HepG2 (cell line): ENCODE data around the gene SEC11A. TPM values are rescaled to one million over a fixed set of nuclear protein-coding genes. Genes with fewer than 3 reads are reported as not detected.

Source experiments
- ATAC-seq: fragments of 200-7000 bp; cut with Tn5 transposase; 3 replicates; pipeline ENCODE4 v1.9.1; 2020; ENCODE audit warnings: mild to moderate bottlenecking, moderate library complexity
- BruUV-seq: library from RNA; stranded (reverse); fragments of 400-500 nt; replicated peaks from 2 replicates; lab custom pipeline; 2021; lab: Mats Ljungman, UMichigan
- CTCF ChIA-PET: fragments of 300-600 bp; formaldehyde crosslinking; extraction: SDS; loops from one replicate; lab custom pipeline; 2021; ENCODE audit warnings: low total read pairs, inconsistent platforms, low intra/inter-chr PET ratio; lab: Yijun Ruan, JAX
- POLR2A ChIA-PET: fragments of 350-600 bp; sonication (Branson Sonifier 250); formaldehyde crosslinking; loops from one replicate; lab custom pipeline; 2020; ENCODE audit warnings: antibody characterized with exemption, inconsistent platforms; lab: Yijun Ruan, JAX
- DNase-seq: peaks from one replicate; pipeline ENCODE4 v3.0.0-alpha.2; 2015; ENCODE audit warnings: low spot score
- FAIRE-seq: peaks from 3 replicates; lab custom pipeline; 2011; peaks lifted over from hg19 to GRCh38; lab: Jason Lieb, UNC
- H2AFZ ChIP-seq: one replicate; pipeline ENCODE4 v1.6.1; 2011; ENCODE audit warnings: low read length, inconsistent platforms
- H3K27ac ChIP-seq: fragments of 300-600 bp; 3 replicates; pipeline ENCODE4 v1.8.0; 2011; ENCODE audit warnings: mixed run types, mild to moderate bottlenecking, mixed read lengths, low read length, inconsistent platforms; ENCODE audit not compliant: insufficient read depth; ENCODE audit errors: extremely low read length
- H3K27me3 ChIP-seq, 2 experiments: fragments of 200-600 bp in 1 of 2; 2 replicates in 1 of 2; 3 replicates in 1 of 2; pipeline versions ENCODE4 v1.6.0 to v1.8.0; 2011; ENCODE audit warnings: low read length in 2 of 2, mild to moderate bottlenecking in 2 of 2, moderate library complexity in 2 of 2, inconsistent platforms in 1 of 2; ENCODE audit not compliant: insufficient read depth in 2 of 2, control insufficient read depth in 1 of 2
- H3K36me3 ChIP-seq, 2 experiments: fragments of 200-600 bp in 1 of 2; replicated peaks in 1 of 2; 2 replicates in 1 of 2; 3 replicates in 1 of 2; pipeline versions ENCODE4 v1.5.1 to v1.8.0; 2011; ENCODE audit warnings: low read length in 2 of 2, inconsistent platforms in 1 of 2; ENCODE audit not compliant: insufficient read depth in 2 of 2, control insufficient read depth in 1 of 2
- H3K4me1 ChIP-seq: 2 replicates; pipeline ENCODE4 v1.5.1; 2012; ENCODE audit warnings: low read length, inconsistent platforms; ENCODE audit not compliant: insufficient read depth
- H3K4me2 ChIP-seq: 2 replicates; pipeline ENCODE4 v1.6.0; 2011; ENCODE audit warnings: low read depth, low read length, inconsistent platforms
- H3K4me3 ChIP-seq, 3 experiments: fragments of 200-600 bp in 1 of 3; sonication (generic), shearing (Covaris generic) in 1 of 3; replicated peaks in 1 of 3; 2 replicates each; pipeline ENCODE4 v1.5.1; 2011 to 2016; ENCODE audit warnings: low read length in 3 of 3, inconsistent platforms in 2 of 3, low read depth in 2 of 3, mild to moderate bottlenecking in 2 of 3, control low read depth in 1 of 3, mixed read lengths in 1 of 3; ENCODE audit not compliant: insufficient read depth in 1 of 3
- H3K79me2 ChIP-seq: one replicate; pipeline ENCODE4 v1.6.1; 2011; ENCODE audit warnings: low read length, inconsistent platforms; ENCODE audit not compliant: insufficient read depth
- H3K9ac ChIP-seq: 2 replicates; pipeline ENCODE4 v1.6.0; 2011; ENCODE audit warnings: mild to moderate bottlenecking, low read depth, low read length, inconsistent platforms; ENCODE audit not compliant: insufficient read depth
- H3K9me3 ChIP-seq: 2 replicates; pipeline ENCODE4 v1.5.1; 2012; ENCODE audit warnings: mild to moderate bottlenecking, low read length
- H4K20me1 ChIP-seq: 2 replicates; pipeline ENCODE4 v1.6.0; 2011; ENCODE audit warnings: inconsistent platforms, mild to moderate bottlenecking, low read length, moderate library complexity; ENCODE audit not compliant: insufficient read depth
- BCL6 ChIP-seq: IDR thresholded peaks from 2 replicates; pipeline ENCODE4 v1.6.1; 2016; ENCODE audit warnings: missing genetic modification reagents, missing compliant biosample characterization
- DNMT1 ChIP-seq: sonication (generic); formaldehyde crosslinking; IDR thresholded peaks from 2 replicates; pipeline ENCODE4 v1.5.1; 2020; ENCODE audit warnings: mild to moderate bottlenecking, missing genetic modification reagents
- HMG20A ChIP-seq: IDR thresholded peaks from 2 replicates; pipeline ENCODE4 v1.6.1; 2016; ENCODE audit warnings: borderline replicate concordance
- MIER2 ChIP-seq: IDR thresholded peaks from 2 replicates; pipeline ENCODE4 v1.6.1; 2016; ENCODE audit warnings: missing biosample characterization, missing genetic modification reagents
- NFATC3 ChIP-seq: sonication (generic); formaldehyde crosslinking; IDR thresholded peaks from 2 replicates; pipeline ENCODE4 v1.5.1; 2020; ENCODE audit warnings: mild to moderate bottlenecking, missing genetic modification reagents
- TBL1XR1 ChIP-seq: fragments of 150-350 bp; IDR thresholded peaks from 2 replicates; pipeline ENCODE4 v1.6.1; 2014; ENCODE audit warnings: borderline replicate concordance, low read length; ENCODE audit not compliant: partially characterized antibody
- TRIM24 ChIP-seq: sonication (generic); formaldehyde crosslinking; IDR thresholded peaks from 2 replicates; pipeline ENCODE4 v1.8.0; 2022; ENCODE audit warnings: mild to moderate bottlenecking, missing genetic modification reagents
- ZBTB38 ChIP-seq: sonication (generic); formaldehyde crosslinking; IDR thresholded peaks from 2 replicates; pipeline ENCODE4 v1.5.1; 2020; ENCODE audit warnings: mild to moderate bottlenecking, missing genetic modification reagents
- ZNF160 ChIP-seq: sonication (generic); formaldehyde crosslinking; IDR thresholded peaks from 2 replicates; pipeline ENCODE4 v1.8.0; 2022; ENCODE audit warnings: mild to moderate bottlenecking, inconsistent platforms, missing genetic modification reagents
- ZNF292 ChIP-seq: sonication (generic); formaldehyde crosslinking; IDR thresholded peaks from 2 replicates; pipeline ENCODE4 v1.8.1; 2022; ENCODE audit warnings: mild to moderate bottlenecking, low read depth, missing genetic modification reagents, borderline replicate concordance
- ZNF747 ChIP-seq: sonication (generic); formaldehyde crosslinking; IDR thresholded peaks from 2 replicates; pipeline ENCODE4 v1.8.1; 2023; ENCODE audit warnings: missing genetic modification reagents, mild to moderate bottlenecking, borderline replicate concordance
- ZSCAN30 ChIP-seq: sonication (generic); formaldehyde crosslinking; IDR thresholded peaks from 2 replicates; pipeline ENCODE4 v1.5.0; 2020; ENCODE audit warnings: mild to moderate bottlenecking, missing genetic modification reagents
- WGBS: methylation state at CpG from one replicate; pipeline ENCODE4 v1.1.6; 2017; ENCODE audit warnings: low lambda C conversion rate; 5-methylcytosine and 5-hydroxymethylcytosine counted together
- in situ Hi-C: cut with HindIII; loops from 2 replicates; pipeline ENCODE4 v1.10.0; 2017; ENCODE audit warnings: low pct_unique_long_range_greater_than_20kb; ENCODE audit not compliant: extremely low pct_ligation_motif_present
- intact Hi-C: fragments of 100-400 bp; cut with micrococcal nuclease; formaldehyde crosslinking; loops from one replicate; pipeline ENCODE4 v1.10.0; 2022; ENCODE audit not compliant: unreplicated experiment
- polyA plus RNA-seq, 8 experiments: library from polyadenylated mRNA; depleted of rRNA in 3 of 8; stranded (reverse) in 7 of 8; unstranded in 1 of 8; fragments of >200 nt; fragmentation: Illumina TruSeq in 4 of 8; extraction: Trizol in 4 of 8; gene quantifications; 2 replicates each; pipeline versions ENCODE4 v1.2.1 to v1.2.3, GENCODE V29; 2011 to 2016; ENCODE audit warnings: low read depth in 4 of 8, missing spikeins in 1 of 8, mixed read lengths in 1 of 8; ENCODE audit not compliant: insufficient read depth in 1 of 8
- total RNA-seq, 5 experiments: library from RNA; depleted of rRNA; stranded (reverse); fragments of >200 nt; fragmentation: Illumina TruSeq; extraction: Trizol; gene quantifications; 2 replicates each; pipeline ENCODE4 v1.2.3, GENCODE V29; 2016; ENCODE audit warnings: low read depth in 1 of 5
- TF ChIP-seq, protein P1 (sequence below): sonication (generic); formaldehyde crosslinking; IDR thresholded peaks from 2 replicates; pipeline ENCODE4 v1.4.0; 2020; ENCODE audit warnings: mild to moderate bottlenecking, missing genetic modification reagents, borderline replicate concordance
- TF ChIP-seq, protein P2 (sequence below): sonication (generic); formaldehyde crosslinking; IDR thresholded peaks from 2 replicates; pipeline ENCODE4 v1.4.0; 2020; ENCODE audit warnings: missing genetic modification reagents
- TF ChIP-seq, protein P3 (sequence below): IDR thresholded peaks from 2 replicates; pipeline ENCODE4 v1.6.1; 2016; ENCODE audit warnings: missing compliant biosample characterization, missing genetic modification reagents, borderline replicate concordance

SEC11A gene
- total and polyA plus RNA-seq, 2 of the 13 experiments (the other 11 are each of a cell fraction or from before 2014, with no cell fraction given), result 141 to 230 TPM

DNA sequence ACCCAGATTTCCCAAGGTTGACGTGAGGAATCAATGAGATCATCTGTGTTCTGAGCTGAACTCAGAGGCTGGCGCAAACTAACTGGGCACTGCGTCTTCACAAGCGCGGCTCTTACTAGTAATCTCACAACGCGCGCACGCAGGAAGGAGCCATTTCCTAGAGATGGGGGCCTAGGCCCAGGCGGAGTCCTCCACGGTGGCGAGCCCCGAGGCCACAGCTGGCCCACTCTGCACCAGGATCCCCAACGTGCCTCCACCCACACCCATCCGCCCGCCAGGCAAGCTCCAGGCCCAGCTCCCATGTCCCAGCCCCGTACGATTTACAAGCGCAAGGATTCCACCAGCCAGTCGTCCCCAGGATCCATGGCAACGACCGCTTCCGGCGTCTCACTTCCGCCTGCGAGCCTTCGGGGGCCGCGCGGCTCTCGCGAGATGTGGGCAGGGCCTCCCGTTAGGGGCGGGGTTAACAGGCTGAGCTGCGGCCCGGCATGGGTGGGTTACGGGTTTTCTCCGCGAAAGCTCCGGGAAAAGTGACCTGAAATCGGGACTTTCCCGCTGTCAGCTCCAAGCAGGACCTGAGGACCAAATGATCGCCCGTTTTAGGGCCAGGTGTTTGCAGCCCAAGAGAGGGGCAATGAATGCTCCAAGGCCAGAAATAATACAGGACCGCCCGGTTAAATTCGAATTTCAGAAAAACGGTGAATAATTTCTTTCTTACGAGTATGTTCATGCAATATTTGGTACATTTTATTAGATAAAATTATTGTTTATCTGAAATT, 61.8 kb downstream of the SEC11A start, which contains the start of gene WDR73:
WDR73 (minus strand) TSS at position 374 of the 779 bp plus-strand sequence; CDS start at position 365, 9 bp downstream.
- DNase-seq (peak; percentile 89), ATAC-seq (peak; percentile 76), FAIRE-seq (peak; percentile 81)
- H3K4me3 ChIP-seq, result peak within 1 kb of the TSS; percentile 74 to 89 (median 85)
- H3K9ac ChIP-seq, result peak within 1 kb of the TSS; percentile 88
- H4K20me1 ChIP-seq, result no peaks in the 10 kb centered on the region
- BruUV-seq, result no TSS peak
- peak within 1 kb of the TSS; percentile 100 for H3K4me2 ChIP-seq
- H3K4me1 ChIP-seq, result peaks cover 63% of the 10 kb centered on the region
- no peaks in the 10 kb centered on the region; a peak in 1 of 5 replicates for H3K27me3 ChIP-seq
- H3K27ac ChIP-seq, result peak within 1 kb of the TSS; percentile 83
- peaks cover 15% of the 10 kb centered on the region for H3K79me2 ChIP-seq
- in situ Hi-C loops, result loop anchor here (10.0 kb wide), 1 partner anchor 271 kb away; no protein-coding TSS in a partner anchor
- peaks cover 2 to 8% of the 10 kb centered on the region in 2 experiments; a peak in 4 of 5 replicates for H3K36me3 ChIP-seq
- H2AFZ ChIP-seq, result peak within 1 kb of the TSS; percentile 18
- no peaks in the 10 kb centered on the region for H3K9me3 ChIP-seq
- POLR2A ChIA-PET, result interaction anchor here (1.0 to 6.7 kb wide), 14 partner anchors 11 to 95 kb away, joined by 3 to 47 read pairs (median 6); partner anchors contain the start of genes SEC11A, ZNF592 and ZSCAN2
- intact Hi-C loops, result loop anchor here (1.0 to 10.0 kb wide), 3 partner anchors 54 to 281 kb away; partner anchors contain the start of gene ALPK3
- CTCF ChIA-PET, result interaction anchor here (1.6 to 1.7 kb wide), 2 partner anchors 55 to 274 kb away, joined by 4 to 6 read pairs; no protein-coding TSS in a partner anchor
- 0% methylated on average over 21 of the region's 49 CpGs for WGBS
- TF ChIP-seq ZNF292 (CRISPR knock-in tag), result no peak
- TF ChIP-seq, protein P1, sequence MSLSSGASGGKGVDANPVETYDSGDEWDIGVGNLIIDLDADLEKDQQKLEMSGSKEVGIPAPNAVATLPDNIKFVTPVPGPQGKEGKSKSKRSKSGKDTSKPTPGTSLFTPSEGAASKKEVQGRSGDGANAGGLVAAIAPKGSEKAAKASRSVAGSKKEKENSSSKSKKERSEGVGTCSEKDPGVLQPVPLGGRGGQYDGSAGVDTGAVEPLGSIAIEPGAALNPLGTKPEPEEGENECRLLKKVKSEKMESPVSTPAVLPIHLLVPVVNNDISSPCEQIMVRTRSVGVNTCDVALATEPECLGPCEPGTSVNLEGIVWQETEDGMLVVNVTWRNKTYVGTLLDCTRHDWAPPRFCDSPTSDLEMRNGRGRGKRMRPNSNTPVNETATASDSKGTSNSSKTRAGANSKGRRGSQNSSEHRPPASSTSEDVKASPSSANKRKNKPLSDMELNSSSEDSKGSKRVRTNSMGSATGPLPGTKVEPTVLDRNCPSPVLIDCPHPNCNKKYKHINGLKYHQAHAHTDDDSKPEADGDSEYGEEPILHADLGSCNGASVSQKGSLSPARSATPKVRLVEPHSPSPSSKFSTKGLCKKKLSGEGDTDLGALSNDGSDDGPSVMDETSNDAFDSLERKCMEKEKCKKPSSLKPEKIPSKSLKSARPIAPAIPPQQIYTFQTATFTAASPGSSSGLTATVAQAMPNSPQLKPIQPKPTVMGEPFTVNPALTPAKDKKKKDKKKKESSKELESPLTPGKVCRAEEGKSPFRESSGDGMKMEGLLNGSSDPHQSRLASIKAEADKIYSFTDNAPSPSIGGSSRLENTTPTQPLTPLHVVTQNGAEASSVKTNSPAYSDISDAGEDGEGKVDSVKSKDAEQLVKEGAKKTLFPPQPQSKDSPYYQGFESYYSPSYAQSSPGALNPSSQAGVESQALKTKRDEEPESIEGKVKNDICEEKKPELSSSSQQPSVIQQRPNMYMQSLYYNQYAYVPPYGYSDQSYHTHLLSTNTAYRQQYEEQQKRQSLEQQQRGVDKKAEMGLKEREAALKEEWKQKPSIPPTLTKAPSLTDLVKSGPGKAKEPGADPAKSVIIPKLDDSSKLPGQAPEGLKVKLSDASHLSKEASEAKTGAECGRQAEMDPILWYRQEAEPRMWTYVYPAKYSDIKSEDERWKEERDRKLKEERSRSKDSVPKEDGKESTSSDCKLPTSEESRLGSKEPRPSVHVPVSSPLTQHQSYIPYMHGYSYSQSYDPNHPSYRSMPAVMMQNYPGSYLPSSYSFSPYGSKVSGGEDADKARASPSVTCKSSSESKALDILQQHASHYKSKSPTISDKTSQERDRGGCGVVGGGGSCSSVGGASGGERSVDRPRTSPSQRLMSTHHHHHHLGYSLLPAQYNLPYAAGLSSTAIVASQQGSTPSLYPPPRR (CRISPR knock-in tag), result no peak
- TF ChIP-seq, protein P2, sequence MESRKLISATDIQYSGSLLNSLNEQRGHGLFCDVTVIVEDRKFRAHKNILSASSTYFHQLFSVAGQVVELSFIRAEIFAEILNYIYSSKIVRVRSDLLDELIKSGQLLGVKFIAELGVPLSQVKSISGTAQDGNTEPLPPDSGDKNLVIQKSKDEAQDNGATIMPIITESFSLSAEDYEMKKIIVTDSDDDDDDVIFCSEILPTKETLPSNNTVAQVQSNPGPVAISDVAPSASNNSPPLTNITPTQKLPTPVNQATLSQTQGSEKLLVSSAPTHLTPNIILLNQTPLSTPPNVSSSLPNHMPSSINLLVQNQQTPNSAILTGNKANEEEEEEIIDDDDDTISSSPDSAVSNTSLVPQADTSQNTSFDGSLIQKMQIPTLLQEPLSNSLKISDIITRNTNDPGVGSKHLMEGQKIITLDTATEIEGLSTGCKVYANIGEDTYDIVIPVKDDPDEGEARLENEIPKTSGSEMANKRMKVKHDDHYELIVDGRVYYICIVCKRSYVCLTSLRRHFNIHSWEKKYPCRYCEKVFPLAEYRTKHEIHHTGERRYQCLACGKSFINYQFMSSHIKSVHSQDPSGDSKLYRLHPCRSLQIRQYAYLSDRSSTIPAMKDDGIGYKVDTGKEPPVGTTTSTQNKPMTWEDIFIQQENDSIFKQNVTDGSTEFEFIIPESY (CRISPR knock-in tag), result no peak
- TF ChIP-seq ZNF747 (CRISPR knock-in tag), result no peak
- peak; percentile 59; the same call in 1 of the 2 replicates for TF ChIP-seq ZBTB38
- TF ChIP-seq NFATC3 (CRISPR knock-in tag), result no peak
- no peak for TF ChIP-seq ZSCAN30 (CRISPR knock-in tag)
- peak; percentile 77; the same call in 1 of the 2 replicates for TF ChIP-seq ZNF160 (CRISPR knock-in tag)
- peak; percentile 34 for TF ChIP-seq TBL1XR1
- TF ChIP-seq HMG20A, result peak; percentile 23; the same call in 1 of the 2 replicates
- TF ChIP-seq, protein P3, sequence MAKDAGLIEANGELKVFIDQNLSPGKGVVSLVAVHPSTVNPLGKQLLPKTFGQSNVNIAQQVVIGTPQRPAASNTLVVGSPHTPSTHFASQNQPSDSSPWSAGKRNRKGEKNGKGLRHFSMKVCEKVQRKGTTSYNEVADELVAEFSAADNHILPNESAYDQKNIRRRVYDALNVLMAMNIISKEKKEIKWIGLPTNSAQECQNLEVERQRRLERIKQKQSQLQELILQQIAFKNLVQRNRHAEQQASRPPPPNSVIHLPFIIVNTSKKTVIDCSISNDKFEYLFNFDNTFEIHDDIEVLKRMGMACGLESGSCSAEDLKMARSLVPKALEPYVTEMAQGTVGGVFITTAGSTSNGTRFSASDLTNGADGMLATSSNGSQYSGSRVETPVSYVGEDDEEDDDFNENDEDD, result peak; percentile 59
- TF ChIP-seq DNMT1, result 0 out of 2 replicates have a peak, but pooled peaks have one; percentile 75
- peak; percentile 28; the same call in 1 of the 2 replicates for TF ChIP-seq BCL6
- TF ChIP-seq MIER2 (CRISPR knock-in tag), result peak; percentile 20; the same call in 1 of the 2 replicates
- no peak for TF ChIP-seq TRIM24
